ENCODE data around the gene MAPKAP1. TPM values are rescaled to one million over a fixed set of nuclear protein-coding genes. Genes with fewer than 3 reads are reported as not detected.

The MAPKAP1 gene
- polyA plus RNA-seq, 1 donor, result 60.6 TPM

DNA sequence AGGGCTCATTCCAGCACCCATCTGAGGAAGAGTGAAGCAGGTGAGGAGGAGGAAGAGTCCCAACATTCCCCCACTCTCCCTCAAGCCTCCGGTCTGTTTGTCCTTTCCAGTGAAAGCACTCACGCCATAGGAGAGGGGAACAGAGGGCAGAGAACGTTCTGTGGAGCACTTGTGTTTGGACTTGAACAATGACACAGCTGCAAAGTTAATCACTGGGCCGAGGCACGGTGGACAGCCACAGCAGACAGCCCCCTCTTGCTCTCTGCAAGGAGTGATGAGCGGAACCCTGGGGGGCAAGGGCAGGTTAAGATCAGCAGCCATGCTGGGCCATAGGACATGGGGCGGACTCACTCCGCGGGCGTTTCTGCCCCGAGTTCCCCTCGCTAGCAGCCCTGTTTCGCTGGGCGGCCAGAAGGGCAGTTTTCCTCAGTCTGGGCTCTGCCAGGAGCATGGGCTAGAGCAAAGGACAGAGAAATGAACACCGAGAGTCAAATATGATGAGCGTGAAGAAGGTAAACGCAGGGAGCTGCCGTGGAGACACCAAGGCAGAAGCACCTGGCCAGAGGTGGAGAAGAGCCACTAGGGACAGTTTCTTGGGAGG is 259.7 kb downstream of the MAPKAP1 start:
- no peak for DNase-seq

DNA sequence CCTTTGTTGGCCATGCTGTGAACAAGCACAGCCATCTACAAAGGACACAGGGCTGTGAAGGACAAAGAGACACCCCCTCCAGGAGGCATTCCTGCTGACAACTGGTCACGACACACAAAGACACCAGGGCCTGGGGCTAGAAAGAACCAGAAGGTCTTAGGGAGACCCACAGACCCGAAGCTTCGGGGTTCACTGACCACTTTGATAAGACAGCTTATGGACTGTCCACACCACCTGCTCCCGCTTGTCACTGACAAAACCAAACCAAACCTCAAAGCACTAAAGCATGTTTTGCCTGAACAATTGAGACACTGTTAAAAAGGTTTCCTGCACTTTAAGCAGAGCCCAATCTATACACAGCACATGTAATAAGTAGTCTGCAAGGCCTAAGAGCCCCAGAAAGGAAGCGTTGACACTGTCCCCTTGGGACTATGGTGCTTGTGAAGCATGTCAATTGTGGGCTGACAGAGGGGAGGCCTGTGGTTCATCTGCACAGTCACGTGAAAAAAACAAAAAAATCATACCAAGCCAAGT is 260.4 kb downstream of the MAPKAP1 start:
- DNase-seq, result no peak

DNA sequence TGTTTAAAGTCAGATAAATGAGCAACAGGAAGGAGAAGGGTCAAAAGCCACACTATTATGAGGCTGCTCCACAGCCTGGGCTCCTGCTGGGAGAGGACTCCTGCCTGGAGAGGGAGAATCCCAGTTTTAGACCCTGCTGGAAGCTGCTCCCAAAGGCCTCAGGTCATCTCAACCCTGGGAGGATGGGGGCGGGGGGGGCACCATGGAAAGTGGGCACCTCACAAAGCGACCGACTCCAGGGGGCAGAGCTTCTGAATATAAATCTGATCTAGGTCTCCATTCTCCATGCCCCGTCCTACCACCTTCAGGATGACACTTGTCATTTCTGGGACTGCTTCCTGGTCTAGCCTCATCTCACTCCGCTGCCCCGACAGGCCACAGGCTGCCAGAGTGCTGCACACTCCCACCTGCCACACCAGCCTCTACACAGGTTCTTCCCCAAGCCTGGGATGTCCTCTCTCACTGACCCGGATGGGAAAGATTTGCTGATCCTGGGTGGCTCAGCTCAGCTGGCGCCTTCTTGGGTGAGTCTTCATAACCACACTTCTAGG is 262.0 kb downstream of the MAPKAP1 start:
- no peak for DNase-seq

DNA sequence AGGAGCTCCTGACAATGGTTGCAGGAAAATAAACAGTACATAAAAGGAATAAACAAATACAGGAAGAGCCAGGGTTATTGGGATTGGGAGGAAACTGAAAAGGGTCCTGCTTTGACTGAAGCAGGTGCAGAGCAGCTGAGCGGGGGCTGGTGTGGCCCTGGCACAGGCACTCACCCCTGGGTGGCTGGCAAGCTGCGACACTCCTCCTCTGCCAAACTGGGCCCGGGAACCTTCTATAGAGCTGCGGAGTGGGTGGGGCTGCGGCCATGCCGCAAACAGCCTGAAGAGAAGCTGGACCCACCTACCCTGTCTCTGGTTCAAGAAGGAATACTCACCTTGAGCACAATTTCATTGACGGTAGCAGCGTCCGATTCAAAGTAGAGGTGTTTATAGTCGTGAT is 262.8 kb downstream of the MAPKAP1 start:
- DNase-seq, result no peak

DNA sequence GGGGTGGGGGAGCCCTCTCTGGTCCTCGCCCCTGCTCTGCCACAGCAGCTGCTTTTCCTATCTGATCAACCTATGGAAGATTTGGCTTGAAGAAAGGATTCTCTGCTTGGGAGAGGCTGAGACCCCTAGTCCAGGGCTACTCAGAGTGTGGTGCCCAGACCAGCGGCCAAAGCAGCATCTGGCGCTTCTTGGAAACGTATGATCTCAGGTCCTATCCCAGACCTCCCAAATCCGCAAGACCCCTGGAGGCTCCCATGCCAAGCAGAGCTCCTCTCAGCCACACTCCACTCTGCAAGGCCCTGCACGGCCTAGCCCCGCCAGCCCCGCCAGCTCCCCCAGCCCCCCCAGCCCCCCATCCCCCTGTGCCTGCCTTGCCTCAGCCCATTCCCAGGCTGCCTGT is 263.6 kb downstream of the MAPKAP1 start:
- no peak for DNase-seq

DNA sequence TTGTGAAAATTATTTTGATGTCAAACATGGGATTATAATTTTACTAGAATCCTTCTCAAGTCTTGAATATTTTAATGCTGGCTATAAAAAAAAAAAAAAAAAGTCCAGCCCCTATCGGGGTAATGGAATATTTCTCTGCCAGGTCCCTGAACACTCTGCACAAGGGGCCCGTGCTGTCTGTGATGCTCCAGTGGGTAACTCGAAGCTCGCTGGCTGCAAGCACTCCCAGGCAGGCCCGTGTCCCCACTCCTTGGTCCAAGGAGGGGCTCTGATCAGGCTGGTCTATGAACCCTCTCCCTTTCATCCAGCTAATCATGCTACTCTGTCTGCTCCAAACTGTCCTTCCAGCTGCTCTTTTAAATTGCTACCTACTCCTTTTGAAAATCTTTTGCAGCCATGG is 264.6 kb downstream of the MAPKAP1 start:
- DNase-seq, result no peak

DNA sequence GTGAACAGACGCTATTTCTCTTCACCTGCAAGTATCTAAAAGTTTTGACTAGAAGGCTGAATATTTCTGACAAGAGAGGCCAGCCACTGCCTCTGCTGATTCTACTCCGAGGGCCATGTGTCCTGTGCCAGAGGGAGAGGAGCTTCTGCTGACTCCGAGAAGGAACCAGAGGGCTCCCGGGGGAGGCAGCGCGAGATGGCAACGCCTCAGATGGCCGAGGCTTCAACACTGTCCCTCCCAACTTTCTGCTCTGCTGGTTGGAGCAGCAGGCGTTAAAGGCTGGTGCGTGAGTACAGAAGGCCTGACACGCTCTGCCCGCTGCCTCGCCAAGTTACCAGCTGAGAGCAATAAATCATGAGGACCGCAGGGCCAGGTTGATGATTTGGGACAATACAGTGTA is 266.6 kb downstream of the MAPKAP1 start:
- no peak for DNase-seq

DNA sequence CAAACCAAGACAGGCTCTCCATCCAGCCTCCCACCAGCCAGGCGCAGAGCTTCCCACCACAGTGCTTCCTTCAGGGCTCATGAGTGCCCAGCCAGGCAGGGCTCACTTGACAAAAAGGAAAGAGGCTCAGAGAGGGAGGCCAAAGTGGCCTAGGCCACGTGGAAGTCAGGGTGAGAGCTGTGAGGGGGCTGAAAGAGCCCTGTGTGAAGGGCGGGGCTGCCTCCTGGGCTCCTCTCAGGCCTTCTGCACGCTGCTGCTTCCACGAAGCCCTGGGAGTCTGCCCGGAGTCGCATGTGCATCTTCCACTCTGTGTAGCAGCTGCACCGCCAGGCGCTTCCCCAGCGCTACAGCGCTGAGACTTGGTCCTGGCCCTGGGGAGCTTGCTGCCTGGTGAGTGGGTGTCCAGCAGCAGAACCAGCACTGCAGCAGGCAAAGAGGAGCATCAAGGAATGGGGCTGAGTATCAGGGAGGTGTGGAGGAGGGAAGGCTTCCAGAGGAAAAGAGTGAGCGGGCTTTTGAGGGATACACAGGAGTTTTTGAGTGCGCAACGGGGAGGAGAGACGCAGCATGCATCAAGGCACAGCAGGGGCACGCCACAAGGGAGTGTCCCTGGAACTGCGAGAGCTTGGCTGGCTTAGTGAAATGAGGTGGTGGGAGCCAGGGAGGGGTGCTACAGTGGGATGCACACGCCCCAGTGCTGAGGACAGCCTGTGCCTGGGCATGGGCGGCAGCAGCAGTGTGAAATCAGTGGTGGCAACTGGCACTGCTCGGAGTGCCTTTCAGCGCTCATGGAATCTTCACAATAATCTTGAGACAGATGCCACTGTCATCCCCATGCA is 267.4 kb downstream of the MAPKAP1 start:
- DNase-seq, result no peak

DNA sequence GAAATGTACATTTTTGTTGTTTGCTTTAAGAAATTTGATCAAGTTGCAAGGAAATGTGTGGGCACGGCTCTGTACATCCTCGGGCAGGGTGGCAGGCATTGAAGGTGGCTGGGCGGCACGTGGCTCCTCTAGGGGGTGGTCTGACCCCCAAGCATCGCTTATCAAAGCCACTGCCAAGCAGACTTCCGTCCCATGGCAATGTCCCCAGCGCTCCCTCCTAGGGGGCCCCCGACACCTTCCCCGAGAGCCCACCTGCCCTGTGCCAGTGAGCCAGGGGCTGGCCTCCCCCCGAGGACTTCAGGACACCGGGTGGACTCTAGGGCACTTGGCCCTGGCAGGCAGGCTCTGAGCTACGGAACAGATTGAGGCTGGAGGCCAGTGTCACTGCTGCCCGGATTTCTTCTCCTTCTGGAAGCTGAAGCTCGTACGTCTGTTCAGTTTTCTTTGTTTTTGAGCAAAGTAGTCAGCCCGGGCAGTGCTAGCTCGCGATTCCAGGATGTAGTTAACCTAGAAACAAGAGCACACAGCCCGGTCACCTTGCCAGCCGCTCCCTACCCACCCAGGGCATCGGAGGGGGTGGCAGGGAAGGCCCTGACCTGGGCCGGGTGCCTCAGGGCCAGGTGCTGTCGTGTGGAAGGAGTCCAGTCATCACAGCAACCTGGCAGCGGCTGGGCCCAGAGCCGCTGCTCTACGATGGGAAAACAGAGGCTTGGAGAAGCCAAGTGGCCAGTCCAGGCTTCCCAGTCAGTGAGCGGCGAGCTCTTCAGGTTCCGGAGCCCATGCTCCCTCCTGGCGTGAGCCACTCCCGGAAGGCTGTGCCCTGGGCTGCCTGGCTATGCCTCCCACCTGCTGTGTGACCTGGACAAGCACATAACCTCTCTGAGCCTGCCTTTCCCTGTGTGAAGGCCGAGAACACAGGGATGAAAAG is 268.2 kb downstream of the MAPKAP1 start:
- no peak for DNase-seq

DNA sequence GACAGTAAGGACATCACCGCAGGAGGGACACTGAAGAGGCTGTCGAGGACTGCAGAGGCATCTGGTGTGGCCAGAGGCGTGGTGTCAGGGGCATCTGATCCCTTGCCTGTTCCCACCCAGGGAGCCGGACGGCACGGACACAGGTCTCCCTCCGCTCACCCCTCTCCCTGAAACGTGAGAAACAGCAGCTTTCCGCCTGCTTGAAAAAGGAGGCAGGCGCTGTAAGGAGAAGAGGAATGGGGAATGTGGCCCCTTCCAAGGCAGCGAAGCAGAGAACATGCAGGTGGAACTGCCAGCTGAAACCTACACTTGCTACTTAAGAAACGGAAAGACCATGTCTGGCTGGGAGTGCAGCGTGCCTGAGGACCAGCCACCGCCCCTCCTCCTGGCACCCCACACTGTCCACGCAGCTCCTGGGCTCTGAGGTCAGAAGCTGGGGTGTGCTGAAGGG is 269.2 kb downstream of the MAPKAP1 start:
- no peak for DNase-seq

DNA sequence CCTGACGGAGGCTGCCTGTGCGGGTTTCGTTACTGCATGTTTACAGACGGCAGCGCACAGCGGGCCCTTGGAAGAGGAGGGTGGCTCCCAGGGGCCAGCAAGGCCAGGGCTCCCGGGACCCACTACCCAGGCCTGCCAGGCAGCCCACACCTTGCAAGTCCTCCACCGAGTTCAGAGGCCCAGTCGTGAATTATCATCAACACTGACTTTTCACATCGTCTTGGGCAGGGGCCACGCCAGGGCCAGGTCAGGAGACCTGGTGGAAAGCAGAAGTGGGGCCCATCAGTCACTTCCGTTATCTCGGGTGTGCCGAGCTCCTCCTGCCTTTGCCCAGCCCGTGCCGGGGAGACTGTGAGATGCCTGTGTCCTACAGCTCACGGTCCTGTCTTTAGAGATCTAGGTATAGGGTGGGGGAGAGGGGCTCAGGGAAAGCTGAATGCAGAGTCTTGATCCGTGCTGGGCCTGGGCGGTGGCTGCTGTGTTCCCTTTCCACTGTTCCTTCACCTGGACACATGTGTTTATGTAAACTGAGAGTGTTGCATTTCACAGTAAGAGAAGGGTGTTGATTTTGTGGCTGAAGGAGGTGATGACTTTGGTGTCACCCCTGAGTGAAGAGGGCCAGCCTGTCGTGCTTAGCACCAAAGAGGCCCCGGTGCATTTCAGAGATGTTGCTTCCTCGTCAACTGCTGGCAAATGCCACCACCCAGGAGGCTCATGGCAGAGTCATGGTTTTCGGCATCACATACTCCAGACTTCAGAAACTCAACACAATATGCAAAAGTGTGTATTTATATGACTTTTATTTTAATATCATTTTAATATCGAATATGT is 270.2 kb downstream of the MAPKAP1 start:
- no peak for DNase-seq

DNA sequence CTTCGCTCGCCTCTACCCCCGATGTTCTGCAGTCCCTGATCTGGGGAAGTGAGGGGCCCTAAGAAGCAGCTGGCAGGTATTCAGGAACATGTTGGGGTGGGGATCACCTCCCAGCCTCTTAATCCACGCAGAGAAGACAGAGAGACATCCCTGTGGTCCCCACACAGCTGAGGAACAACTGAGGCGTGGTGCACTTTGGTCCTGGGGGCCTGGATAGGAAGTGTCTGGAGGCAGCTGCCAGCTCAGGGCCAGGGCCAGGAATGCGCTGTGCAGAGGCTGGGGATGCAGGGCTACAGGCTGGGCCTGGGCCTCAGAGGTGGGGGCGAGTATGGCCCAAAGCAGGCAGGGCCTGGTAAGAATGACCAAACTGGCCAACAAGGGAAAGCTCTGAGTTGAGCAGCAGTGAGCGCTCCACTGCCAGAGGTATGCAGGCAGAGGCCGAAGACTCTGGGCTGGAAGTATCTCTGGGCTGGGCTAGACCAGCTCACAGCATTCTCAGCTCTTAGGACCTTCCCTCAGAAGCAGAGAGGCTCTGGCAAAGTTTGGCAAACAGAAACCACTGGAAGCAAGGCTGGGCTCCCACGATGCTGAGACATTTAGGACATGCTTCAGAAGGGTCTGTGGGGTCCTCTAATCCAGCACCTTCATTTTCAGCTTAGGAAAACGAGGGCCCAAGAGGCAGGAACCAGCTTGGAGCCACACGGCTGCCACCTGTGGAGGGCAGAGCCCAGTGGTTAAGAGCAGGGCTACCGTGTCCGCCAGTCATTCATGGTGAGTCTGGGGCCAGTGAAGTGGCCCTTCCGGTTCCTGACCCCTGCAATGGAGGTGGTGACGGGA is 271.0 kb downstream of the MAPKAP1 start:
- DNase-seq, result no peak

DNA sequence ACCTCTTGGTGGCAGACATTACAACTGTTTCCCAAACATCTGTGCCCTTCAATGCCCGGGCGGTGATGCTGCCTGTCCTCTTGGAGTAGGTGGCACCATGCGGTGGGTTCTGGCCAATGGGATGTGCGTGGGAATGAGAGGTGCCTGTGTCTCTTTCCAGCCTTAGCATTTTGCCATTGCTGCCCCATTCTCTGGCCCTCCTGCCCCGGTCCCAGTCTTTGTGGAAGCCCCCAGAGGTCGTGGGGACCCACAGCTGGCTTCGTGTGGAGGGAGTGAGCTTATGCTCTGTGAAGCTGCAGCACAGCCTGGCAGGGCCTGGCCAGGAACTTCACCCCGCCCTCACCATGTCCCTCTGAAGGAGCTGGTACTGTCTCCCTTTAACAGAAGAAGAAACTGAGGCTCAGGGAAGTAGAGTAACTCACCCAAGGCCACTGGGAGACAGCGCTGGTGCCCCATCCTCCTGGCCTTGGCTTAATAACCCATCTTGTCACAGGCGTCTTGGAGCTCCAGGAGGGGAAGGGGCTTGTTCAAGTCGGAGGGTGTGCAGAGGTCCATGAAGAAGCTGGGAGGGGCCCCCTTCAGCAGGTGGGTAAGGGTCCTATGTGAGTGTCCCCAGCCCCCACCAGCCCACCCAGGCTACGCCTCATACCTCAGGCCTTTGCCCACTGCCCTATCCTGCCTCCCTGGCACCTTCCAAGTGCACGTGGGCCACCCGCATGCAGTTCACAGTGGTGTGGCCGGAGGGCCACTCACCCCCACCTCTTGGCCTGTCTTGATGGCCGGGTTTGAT is 271.8 kb downstream of the MAPKAP1 start:
- no peak for DNase-seq

DNA sequence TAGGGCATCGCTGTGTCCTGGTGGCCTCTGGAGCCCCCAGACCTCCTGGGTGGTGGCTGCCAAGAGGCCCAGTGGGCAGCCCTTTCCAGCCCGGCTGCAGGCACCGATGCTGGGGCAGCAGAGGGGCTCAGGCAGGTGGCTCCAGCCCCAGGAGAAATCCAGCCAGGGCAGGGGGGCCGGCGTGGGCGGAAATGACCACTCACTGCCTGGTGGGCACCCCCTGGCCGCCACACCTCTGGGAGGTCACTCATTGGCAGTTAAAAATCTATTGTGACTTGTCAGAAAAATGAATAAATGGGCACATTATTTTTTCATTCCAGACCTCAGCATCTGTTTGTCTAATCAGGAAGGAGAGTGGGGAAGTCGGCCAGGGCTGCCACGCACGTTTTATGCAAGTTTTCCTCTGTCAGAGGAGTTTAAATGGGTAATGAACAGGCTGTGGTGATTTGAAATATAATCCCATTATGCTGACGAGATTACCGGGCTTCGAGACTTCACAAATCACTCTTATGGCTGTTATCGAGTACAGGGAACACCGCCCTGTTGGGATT is 273.5 kb downstream of the MAPKAP1 start:
- DNase-seq, result peak; percentile 64

DNA sequence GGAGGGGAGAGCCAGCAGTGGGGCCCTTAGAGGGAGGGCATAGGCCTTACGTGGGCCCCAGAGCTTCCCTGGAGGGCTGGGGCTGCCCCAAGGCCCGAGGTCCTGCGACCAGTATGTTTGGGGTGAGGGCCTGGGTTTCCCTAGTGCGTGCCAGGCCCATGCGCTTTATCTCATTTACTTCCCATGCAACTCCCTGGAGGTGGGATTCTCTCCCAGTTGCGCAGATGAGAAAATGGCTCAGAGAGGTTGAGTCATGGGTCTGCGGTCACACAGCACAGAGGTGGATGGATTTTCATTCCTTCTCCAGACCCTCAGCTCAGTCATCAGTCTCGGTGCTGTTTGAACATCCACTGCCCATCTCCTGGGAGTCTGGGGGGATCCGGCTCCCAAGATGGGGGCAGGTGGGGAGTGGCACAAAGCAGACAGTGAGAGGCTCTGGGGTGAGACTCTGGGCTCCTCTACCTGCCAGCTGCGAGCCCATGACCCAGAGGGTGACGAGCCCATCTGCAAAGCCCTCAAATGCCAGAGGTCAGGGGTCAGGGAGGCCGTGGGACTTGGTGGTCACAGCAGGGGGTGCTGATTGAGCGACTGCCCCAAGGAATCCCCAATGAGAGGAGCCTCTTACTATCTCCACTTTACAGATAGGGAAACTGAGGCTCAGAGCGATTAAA is 274.2 kb downstream of the MAPKAP1 start:
- DNase-seq, result no peak

DNA sequence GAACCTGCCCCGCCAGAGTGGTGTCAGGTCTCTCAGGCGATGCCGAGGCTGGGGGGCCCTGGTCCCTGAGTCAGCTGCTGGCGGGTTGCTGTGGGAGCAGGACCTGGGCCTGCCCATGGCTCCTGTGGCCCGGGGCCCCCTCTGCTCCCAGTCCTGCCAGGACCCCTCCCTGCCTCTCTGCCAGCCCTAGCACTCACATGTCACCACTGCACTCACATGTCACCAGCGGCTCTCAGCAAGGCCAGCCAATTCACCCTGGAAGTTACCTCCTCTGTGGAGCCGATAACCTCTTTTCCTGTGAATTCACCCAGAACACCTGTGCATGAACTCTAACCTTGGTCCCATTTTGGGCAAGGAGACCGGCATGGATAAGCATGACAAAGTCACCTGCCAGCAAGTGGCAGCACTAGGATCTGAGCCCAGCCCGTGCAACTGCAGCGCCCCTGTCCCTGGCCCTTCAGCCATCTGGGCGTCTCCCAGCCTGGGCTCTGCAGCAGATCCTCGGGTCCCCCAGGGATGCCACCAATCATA is 275.2 kb downstream of the MAPKAP1 start:
- no peak for DNase-seq

DNA sequence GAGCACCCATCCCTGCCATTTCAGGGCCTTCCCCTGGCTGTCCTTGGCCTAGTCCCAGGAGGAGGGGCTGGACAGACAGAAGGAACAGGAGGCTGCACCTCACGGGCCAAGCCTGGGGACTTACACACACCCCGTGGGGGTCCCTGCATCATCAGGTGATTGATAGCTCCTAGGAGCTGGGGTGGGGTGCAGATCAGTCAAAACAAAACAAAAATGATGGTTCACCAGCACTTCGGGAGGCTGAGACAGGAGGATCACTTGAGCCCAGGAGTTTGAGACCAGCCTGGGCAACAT is 276.0 kb downstream of the MAPKAP1 start:
- DNase-seq, result no peak

DNA sequence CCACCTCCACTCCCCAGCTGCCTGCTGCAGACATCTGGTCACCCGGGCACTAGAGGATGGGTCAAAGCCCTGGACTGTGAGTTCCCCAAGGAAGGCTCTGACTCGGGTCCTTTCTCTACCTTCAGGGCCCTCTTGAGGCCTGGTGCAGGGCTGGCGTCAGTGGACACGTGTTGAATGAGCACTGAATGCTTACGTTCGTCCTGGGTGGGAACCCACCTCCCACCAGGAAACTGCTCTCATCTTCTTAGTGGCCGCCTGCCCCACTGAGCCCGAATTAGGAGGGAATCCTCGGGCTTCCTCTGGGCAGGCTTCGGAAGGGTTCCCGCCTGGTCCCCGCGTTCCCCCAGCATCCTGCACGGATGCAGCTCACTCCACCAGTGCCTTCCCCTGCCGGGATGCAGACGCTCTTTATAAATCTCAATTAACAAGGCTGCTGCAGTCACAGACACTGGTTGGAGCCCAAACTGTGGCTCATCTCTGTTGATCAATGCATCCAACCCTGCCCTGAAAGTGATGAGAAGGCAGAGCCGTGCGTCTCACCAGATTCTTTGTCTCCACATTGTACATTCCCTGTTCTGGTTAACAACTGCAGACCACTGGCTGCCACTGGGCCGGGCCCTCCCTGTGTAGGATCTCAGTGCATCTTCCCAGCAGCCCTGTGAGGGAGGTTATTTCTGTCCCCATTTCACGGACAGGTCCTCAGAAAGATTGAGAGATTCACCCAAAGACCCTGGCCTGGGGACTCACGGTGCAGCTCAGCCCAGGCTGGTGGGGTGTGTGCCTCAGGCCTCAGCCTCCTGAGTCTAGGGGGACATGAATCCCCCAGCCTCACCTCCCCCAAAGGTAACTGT is 276.6 kb downstream of the MAPKAP1 start:
- DNase-seq, result no peak

Measured in hindlimb muscle (tissue), 1 donor.